Peyer's patch (tissue), 4 donors: ENCODE measurements around the gene PHF5A. TPM values are rescaled to one million over a fixed set of nuclear protein-coding genes. Genes with fewer than 3 reads are reported as not detected.
"Not testable (repeated sequence)": the region's sequence is repeated elsewhere in the genome, so short reads cannot be mapped to it uniquely, and the experiment has no call there.

Source experiments
- DNase-seq, 3 donors: peaks; one replicate each; pipeline ENCODE4 v3.0.0-alpha.2; 2017 to 2019
- H3K27ac ChIP-seq, 4 donors: fragments of 200-600 bp; sonication (generic); one replicate each; pipeline ENCODE4 v1.5.1; 2016 to 2019
- H3K27me3 ChIP-seq, 2 donors: fragments of 200-600 bp; sonication (generic); one replicate each; pipeline ENCODE4 v1.5.1; 2019
- H3K36me3 ChIP-seq, 3 donors: fragments of 200-600 bp; sonication (generic); one replicate each; pipeline ENCODE4 v1.5.1; 2016 to 2019
- H3K4me1 ChIP-seq, 4 donors: fragments of 200-600 bp; sonication (generic); one replicate each; pipeline ENCODE4 v1.5.1; 2016 to 2019
- H3K4me3 ChIP-seq, 4 donors: fragments of 200-600 bp; sonication (generic); 1 replicate in 3 of 4; 2 replicates in 1 of 4; pipeline ENCODE4 v1.5.1; 2016 to 2019; ENCODE audit warnings: mild to moderate bottlenecking in 1 of 4
- H3K9me3 ChIP-seq, 4 donors: fragments of 200-600 bp; sonication (generic); one replicate each; pipeline ENCODE4 v1.5.1; 2016 to 2019; ENCODE audit warnings: mild to moderate bottlenecking in 1 of 4
- CTCF ChIP-seq, 6 experiments: fragments of 450-650 bp in 4 of 6; fragments of 200-600 bp in 2 of 6; sonication (generic) in 1 of 6; IDR thresholded peaks; one replicate each; pipeline ENCODE4 v1.5.1; 2017 to 2019; ENCODE audit warnings: antibody characterized with exemption in 6 of 6, mild to moderate bottlenecking in 3 of 6, moderate library complexity in 1 of 6
- POLR2A ChIP-seq, 2 donors: fragments of 450-650 bp; IDR thresholded peaks; one replicate each; pipeline ENCODE4 v1.5.1; 2017; ENCODE audit warnings: antibody characterized with exemption in 2 of 2, mild to moderate bottlenecking in 2 of 2, moderate library complexity in 2 of 2
- total RNA-seq, 4 donors: library from RNA; depleted of rRNA; stranded (reverse); fragments of >200 nt; gene quantifications; one replicate each; pipeline ENCODE4 v1.1.0, GENCODE V29; 2016

The PHF5A gene
- total RNA-seq, 4 donors from 2014 or later: 20.6 to 31.3 (median 23.0) TPM

- peak; percentile 6 to 60 for TF ChIP-seq POLR2A (IDR thresholded peaks at IDR 0.05)
- TF ChIP-seq CTCF (IDR thresholded peaks at IDR 0.05): peak in 3 of 6 experiments; percentile 17 to 45 (median 20)
- Histone ChIP-seq H3K4me3 (peak overlapping the region in 1 of 4 donors; percentile 33), H3K27ac (peak overlapping the region in 3 of 4 donors; percentile 24 to 97 (median 97)), H3K27me3 (no peaks in the 10 kb centered on the region), H3K9me3 (no peaks in the 10 kb centered on the region), H3K36me3 (peaks cover 0 to 23% (median 0%) of the 10 kb centered on the region in 3 donors), H3K4me1 (peaks cover 0 to 58% (median 3%) of the 10 kb centered on the region in 4 donors)
- no peak for DNase-seq
These were observed 3.1 kb upstream of the PHF5A start for GRCh38 chr22:41471568-41471967.

- no peak for DNase-seq
- H3K27me3 ChIP-seq: no peaks in the 10 kb centered on the region
- H3K9me3 ChIP-seq: no peaks in the 10 kb centered on the region
- H3K27ac ChIP-seq: peak overlapping the region in 3 of 4 donors; percentile 94 to 97 (median 97)
- H3K4me3 ChIP-seq: peak overlapping the region in 2 of 4 donors; percentile 35 to 83
- peaks cover 0 to 29% (median 2%) of the 10 kb centered on the region in 3 donors for H3K36me3 ChIP-seq
- TF ChIP-seq CTCF (IDR thresholded peaks at IDR 0.05) (no peak), POLR2A (IDR thresholded peaks at IDR 0.05) (no peak)
- peaks cover 0 to 58% (median 3%) of the 10 kb centered on the region in 4 donors for H3K4me1 ChIP-seq
These were observed 2.4 kb upstream of the PHF5A start for GRCh38 chr22:41470886-41471285.

DNA sequence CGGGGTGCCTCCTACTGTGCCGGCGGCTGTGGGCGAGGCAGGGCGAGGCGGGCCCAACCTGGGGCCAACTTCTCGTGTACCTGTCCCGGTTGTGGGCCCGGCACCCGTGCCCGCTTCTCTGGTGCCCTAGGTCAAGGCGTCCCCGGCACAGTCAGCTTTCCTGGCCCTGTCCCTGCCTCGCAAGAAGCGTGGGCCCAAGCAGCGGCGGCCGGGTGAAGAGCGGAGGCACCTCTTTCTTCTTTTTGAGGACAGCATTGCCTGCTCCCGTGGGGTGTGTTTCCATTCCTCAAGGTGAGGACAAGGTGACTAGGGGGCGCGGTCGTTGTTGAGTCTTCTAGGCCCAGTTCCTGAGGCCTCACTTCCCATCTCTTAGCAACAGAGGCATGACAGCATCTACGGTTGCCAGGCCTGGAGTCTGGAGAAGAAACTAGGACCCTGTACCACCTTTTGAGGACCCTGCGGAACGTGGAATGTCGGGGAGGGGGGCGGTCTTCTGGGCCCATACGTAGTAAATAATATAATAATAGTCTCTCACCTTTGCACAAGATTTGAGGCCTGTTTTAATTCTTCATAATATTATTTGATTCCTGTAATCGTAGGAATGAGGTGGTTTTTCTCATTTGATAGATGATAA is 843 bp upstream of the PHF5A start:
- H3K27ac ChIP-seq: peak overlapping the region; percentile 89 to 97 (median 96)
- no peak for TF ChIP-seq CTCF (IDR thresholded peaks at IDR 0.05)
- H3K36me3 ChIP-seq: peaks cover 0 to 45% (median 2%) of the 10 kb centered on the region in 3 donors
- H3K4me1 ChIP-seq: peaks cover 0 to 58% (median 3%) of the 10 kb centered on the region in 4 donors
- H3K9me3 ChIP-seq: no peaks in the 10 kb centered on the region
- no peaks in the 10 kb centered on the region for H3K27me3 ChIP-seq
- DNase-seq: peak in 2 of 3 donors; percentile 38 to 79
- H3K4me3 ChIP-seq: peak overlapping the region; percentile 78 to 99 (median 84)

DNA sequence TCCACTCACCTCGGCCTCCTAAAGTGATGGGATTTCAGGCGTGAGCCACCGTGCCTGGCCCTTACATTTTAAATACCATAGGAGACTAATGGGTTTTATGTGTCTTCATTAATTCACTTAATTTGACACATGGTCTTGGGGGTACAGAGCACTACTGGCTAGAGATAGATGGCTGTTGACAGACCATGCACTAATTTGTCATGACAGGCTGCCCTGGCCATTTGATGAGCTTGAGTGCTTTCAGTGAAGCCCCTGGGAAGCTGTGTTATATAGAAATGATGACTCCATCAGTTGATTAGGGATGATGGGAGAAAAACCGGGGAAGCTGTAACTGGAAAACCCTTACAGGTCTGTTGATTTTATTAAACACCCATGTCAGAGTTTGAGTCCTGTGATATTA is 6.6 kb downstream of the PHF5A start:
- TF ChIP-seq CTCF (IDR thresholded peaks at IDR 0.05): no peak
- TF ChIP-seq POLR2A (IDR thresholded peaks at IDR 0.05): no peak
- Histone ChIP-seq H3K4me1 (peaks cover 0 to 3% (median 0%) of the 10 kb centered on the region in 4 donors), H3K4me3 (no peak overlapping the region), H3K27me3 (no peaks in the 10 kb centered on the region), H3K36me3 (peaks cover 0 to 91% (median 2%) of the 10 kb centered on the region in 3 donors), H3K27ac (no peak overlapping the region), H3K9me3 (no peaks in the 10 kb centered on the region)
- no peak for DNase-seq

- H3K4me3 ChIP-seq, H3K27me3 ChIP-seq, DNase-seq, H3K27ac ChIP-seq, H3K4me1 ChIP-seq, H3K9me3 ChIP-seq: not testable (repeated sequence)
- H3K36me3 ChIP-seq: peaks cover 0 to 73% (median 0%) of the 10 kb centered on the region in 3 donors
These were observed 8.4 kb downstream of the PHF5A start for GRCh38 chr22:41460071-41460470.

GRCh38 chr22:41459431-41459830 is 9.1 kb downstream of the PHF5A start:
- H3K36me3 ChIP-seq: peaks cover 0 to 66% (median 0%) of the 10 kb centered on the region in 3 donors
- no peaks in the 10 kb centered on the region for H3K9me3 ChIP-seq
- H3K27ac ChIP-seq: no peak overlapping the region

More at GRCh38 chr22:41459431-41459830, 9.1 kb downstream of the PHF5A start:
- no peak for DNase-seq
- no peak for TF ChIP-seq POLR2A (IDR thresholded peaks at IDR 0.05)
- no peak for TF ChIP-seq CTCF (IDR thresholded peaks at IDR 0.05)
- no peaks in the 10 kb centered on the region for H3K27me3 ChIP-seq
- no peak overlapping the region for H3K4me3 ChIP-seq
- no peaks in the 10 kb centered on the region for H3K4me1 ChIP-seq
